OCI-LY1 (cell line): ENCODE measurements around the gene CCDC93.

Source experiments
- EZH2 ChIP-seq: fragments of 200-600 bp; sonication (generic), shearing (Covaris generic); IDR thresholded peaks from 2 replicates; pipeline ENCODE4 v1.8.0; 2017; ENCODE audit warnings: borderline replicate concordance, mixed run types, mild to moderate bottlenecking, antibody characterized with exemption, low read length, moderate library complexity, mixed read lengths
- TF ChIP-seq, protein P1 (sequence below): fragments of 200-600 bp; sonication (generic), shearing (Covaris generic); IDR thresholded peaks from 2 replicates; pipeline ENCODE4 v1.5.1; 2017; ENCODE audit warnings: mild to moderate bottlenecking, antibody characterized with exemption, low read length, moderate library complexity, mixed read lengths

DNA sequence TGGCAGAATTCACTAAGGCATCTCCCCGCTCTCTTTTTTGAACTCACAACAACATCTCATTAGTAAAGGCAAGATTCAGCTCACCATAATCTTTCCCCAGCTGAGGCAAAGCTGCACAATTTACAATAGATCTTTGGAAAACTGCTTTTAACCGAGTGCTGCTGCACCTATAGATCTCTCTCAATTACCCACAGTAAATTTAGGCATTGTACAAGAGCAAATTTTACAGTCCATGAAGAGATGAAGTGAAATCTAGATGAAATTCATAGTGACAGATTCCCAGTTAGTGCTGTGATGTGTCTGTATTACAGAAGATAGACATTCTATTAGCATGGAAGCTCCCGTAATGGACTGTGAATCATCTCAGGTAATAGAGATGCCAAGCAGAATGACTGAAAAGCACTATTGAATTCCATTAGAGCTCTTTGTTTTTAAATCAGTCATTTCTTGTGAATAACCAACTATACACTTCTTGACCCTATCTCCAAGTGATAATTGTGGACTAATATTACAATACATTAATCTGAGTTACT, 38.0 kb upstream of the CCDC93 start:
- TF ChIP-seq, protein P1, sequence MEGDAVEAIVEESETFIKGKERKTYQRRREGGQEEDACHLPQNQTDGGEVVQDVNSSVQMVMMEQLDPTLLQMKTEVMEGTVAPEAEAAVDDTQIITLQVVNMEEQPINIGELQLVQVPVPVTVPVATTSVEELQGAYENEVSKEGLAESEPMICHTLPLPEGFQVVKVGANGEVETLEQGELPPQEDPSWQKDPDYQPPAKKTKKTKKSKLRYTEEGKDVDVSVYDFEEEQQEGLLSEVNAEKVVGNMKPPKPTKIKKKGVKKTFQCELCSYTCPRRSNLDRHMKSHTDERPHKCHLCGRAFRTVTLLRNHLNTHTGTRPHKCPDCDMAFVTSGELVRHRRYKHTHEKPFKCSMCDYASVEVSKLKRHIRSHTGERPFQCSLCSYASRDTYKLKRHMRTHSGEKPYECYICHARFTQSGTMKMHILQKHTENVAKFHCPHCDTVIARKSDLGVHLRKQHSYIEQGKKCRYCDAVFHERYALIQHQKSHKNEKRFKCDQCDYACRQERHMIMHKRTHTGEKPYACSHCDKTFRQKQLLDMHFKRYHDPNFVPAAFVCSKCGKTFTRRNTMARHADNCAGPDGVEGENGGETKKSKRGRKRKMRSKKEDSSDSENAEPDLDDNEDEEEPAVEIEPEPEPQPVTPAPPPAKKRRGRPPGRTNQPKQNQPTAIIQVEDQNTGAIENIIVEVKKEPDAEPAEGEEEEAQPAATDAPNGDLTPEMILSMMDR: no peak
- TF ChIP-seq EZH2: no peak
